Ovary (tissue), 9 donors: ENCODE measurements around the gene MMP24OS. TPM values are rescaled to one million over a fixed set of nuclear protein-coding genes. Genes with fewer than 3 reads are reported as not detected.

Source experiments
- DNase-seq, 5 donors: peaks; one replicate each; pipeline ENCODE4 v3.0.0-alpha.2; 2019 to 2020
- H3K27ac ChIP-seq, 2 donors: fragments of 200-600 bp; one replicate each; pipeline versions ENCODE4 v1.5.1 to v1.8.0; 2019 to 2022
- H3K27me3 ChIP-seq: fragments of 200-600 bp; one replicate; pipeline ENCODE4 v1.8.0; 2022
- H3K36me3 ChIP-seq: fragments of 200-600 bp; sonication (generic); one replicate; pipeline ENCODE4 v1.5.1; 2019
- H3K4me1 ChIP-seq: one replicate; pipeline ENCODE4 v1.8.1; 2013; ENCODE audit warnings: mild to moderate bottlenecking, moderate library complexity; ENCODE audit not compliant: insufficient read depth
- H3K4me3 ChIP-seq: fragments of 200-600 bp; sonication (generic); one replicate; pipeline ENCODE4 v1.5.1; 2017
- H3K9me3 ChIP-seq, 2 donors: fragments of 200-600 bp in 1 of 2; sonication (generic) in 1 of 2; one replicate each; pipeline versions ENCODE4 v1.5.1 to v1.8.1; 2013 to 2019; ENCODE audit warnings: mild to moderate bottlenecking in 1 of 2, moderate library complexity in 1 of 2
- EP300 ChIP-seq: sonication (generic); formaldehyde crosslinking; IDR thresholded peaks from one replicate; pipeline ENCODE4 v1.6.1; 2017; ENCODE audit warnings: antibody characterized with exemption
- POLR2A ChIP-seq: fragments of 450-650 bp; IDR thresholded peaks from one replicate; pipeline ENCODE4 v1.6.1; 2017; ENCODE audit warnings: antibody characterized with exemption, mild to moderate bottlenecking, moderate library complexity
- WGBS, 3 donors: extraction: QIAGEN DNeasy Blood & Tissue Kit in 1 of 3; methylation state at CpG; one replicate each; pipeline versions ENCODE4 v1.1.5 to v1.1.7; 2013 to 2017; 5-methylcytosine and 5-hydroxymethylcytosine counted together
- intact Hi-C, 4 donors: fragments of 100-400 bp; cut with DNase I; formaldehyde crosslinking; loops; one replicate each; pipeline versions ENCODE4 v1.11.0 to v1.15.1; 2022 to 2023
- polyA plus RNA-seq, 2 donors: library from polyadenylated mRNA; stranded (reverse); fragments of 200-250 nt in 1 of 2; fragments of 350-450 nt in 1 of 2; fragmentation: Illumina TruSeq in 1 of 2; extraction: RNeasy Lipid Tissue Mini Kit (QIAGEN cat#74804) in 1 of 2; gene quantifications; one replicate each; pipeline ENCODE4 v1.2.3, GENCODE V29; 2013 to 2014
- total RNA-seq, 7 donors: library from RNA; depleted of rRNA in 2 of 7; stranded (reverse); fragments of >200 nt in 2 of 7; fragmentation: NEBNext Ultra II Directional in 3 of 7; extraction: Animal tissue kit (Norgen Biotek cat#: 25700) in 3 of 7; gene quantifications; one replicate each; pipeline versions ENCODE4 v1.1.0 to v1.2.4, GENCODE V29; 2016 to 2023
- TF ChIP-seq, protein P1 (sequence below), 3 donors: fragments of 450-650 bp in 2 of 3; fragments of 200-600 bp in 1 of 3; IDR thresholded peaks; one replicate each; pipeline versions ENCODE4 v1.5.1 to v1.8.0; 2016 to 2022; ENCODE audit warnings: antibody characterized with exemption in 3 of 3, mild to moderate bottlenecking in 1 of 3
- donor health status: DM: no; HTN: no; CAD: no; lungs with moderate emphysema.
- donor health status: DM: no; HTN: no; CAD: no.
- donor health status: Bipolar disorder and iron deficiency.
- donor health status: DM: yes; HTN: yes; CAD: no.
- donor health status: DM: no; HTN: no; CAD: no.
- donor health status: DM: yes; HTN: yes; CAD: no.

The MMP24OS gene
- total and polyA plus RNA-seq, 9 donors, result 20.5 to 77.7 (median 57.8) TPM

DNA sequence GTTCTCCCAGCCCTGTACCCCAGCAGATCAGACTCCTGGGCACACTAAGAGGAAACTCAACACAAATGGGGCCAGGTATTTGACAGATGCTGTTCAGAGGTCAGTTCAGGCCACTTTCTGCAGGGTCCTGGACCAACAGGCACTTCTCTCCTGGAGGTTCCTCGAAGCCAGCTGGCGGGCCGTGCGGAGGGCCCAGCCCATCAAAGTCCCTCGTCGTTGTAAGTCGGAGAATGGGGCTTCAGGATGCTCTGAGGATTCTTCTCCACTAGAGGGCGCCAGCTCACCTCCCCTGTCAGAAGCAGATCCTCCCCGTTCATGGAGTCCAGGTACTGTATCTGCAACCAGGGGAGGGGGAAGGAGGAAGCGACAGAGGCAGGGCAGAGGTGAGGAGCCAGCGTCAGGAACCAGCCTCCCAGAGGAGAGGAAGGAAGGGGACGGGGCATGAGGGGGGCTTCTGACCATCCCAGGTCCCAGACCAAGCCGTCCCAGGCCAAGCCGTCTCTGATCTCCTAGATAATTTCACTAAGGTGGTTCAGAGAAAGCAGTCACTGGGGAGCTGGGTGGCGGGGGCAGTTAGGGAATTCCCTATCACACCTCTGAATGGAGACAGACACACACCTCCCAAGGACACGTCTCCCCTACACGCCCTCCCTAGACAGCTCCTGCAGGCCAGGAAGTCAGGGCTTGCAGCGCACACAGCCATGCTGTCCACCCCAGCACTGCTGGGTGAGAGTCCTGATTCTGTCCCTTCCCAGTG is 26.0 kb upstream of the MMP24OS start:
- no peaks in the 10 kb centered on the region for H3K27me3 ChIP-seq
- H3K27ac ChIP-seq, result no peak overlapping the region
- TF ChIP-seq, protein P1, sequence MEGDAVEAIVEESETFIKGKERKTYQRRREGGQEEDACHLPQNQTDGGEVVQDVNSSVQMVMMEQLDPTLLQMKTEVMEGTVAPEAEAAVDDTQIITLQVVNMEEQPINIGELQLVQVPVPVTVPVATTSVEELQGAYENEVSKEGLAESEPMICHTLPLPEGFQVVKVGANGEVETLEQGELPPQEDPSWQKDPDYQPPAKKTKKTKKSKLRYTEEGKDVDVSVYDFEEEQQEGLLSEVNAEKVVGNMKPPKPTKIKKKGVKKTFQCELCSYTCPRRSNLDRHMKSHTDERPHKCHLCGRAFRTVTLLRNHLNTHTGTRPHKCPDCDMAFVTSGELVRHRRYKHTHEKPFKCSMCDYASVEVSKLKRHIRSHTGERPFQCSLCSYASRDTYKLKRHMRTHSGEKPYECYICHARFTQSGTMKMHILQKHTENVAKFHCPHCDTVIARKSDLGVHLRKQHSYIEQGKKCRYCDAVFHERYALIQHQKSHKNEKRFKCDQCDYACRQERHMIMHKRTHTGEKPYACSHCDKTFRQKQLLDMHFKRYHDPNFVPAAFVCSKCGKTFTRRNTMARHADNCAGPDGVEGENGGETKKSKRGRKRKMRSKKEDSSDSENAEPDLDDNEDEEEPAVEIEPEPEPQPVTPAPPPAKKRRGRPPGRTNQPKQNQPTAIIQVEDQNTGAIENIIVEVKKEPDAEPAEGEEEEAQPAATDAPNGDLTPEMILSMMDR (IDR thresholded peaks at IDR 0.05), result peak; percentile 81 to 92 (median 85)
- TF ChIP-seq EP300, result no peak
- peak; percentile 20 for TF ChIP-seq POLR2A
- no peaks in the 10 kb centered on the region for H3K36me3 ChIP-seq
- no peaks in the 10 kb centered on the region for H3K4me1 ChIP-seq
- DNase-seq, result peak; percentile 71 to 84 (median 79)
- WGBS, 3 donors, result 25 to 27% (median 27%) methylated on average over 18 of the region's 18 CpGs
- H3K4me3 ChIP-seq, result no peak overlapping the region
- H3K9me3 ChIP-seq, result no peaks in the 10 kb centered on the region
- intact Hi-C loops, result loop anchor here (2.0 to 5.0 kb wide), 3 partner anchors 133 to 138 kb away; partner anchors contain the start of gene GDF5 (in 3 of the 4)

DNA sequence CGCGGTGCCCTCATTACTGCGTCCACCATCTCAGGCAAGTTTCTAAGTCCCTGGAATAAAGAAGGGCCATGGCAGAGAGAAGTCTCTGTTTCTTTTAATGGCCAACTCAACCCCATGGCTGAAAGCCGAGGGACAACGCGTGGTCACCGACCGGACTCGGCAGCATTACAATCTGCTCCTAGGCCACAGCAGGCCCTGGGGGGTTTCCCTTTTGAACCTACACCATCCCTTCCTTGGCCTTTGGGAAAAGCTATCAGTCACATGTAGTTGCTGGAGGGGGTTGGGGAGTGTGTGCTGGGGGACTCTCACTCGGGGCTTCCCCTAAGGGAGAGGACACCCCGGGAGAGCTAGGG is 25.4 kb upstream of the MMP24OS start:
- no peaks in the 10 kb centered on the region for H3K27me3 ChIP-seq
- intact Hi-C loops, result loop anchor here in 2 of 4 donors (5.0 kb wide), 2 partner anchors 134 to 139 kb away; partner anchors contain the start of gene GDF5 (in 1 of the 2)
- H3K36me3 ChIP-seq, result no peaks in the 10 kb centered on the region
- DNase-seq, result no peak
- no peaks in the 10 kb centered on the region for H3K9me3 ChIP-seq
- H3K4me3 ChIP-seq, result no peak overlapping the region
- no peaks in the 10 kb centered on the region for H3K4me1 ChIP-seq
- TF ChIP-seq, protein P1 (IDR thresholded peaks at IDR 0.05), result no peak
- TF ChIP-seq POLR2A, result no peak
- TF ChIP-seq EP300, result no peak
- no peak overlapping the region for H3K27ac ChIP-seq
- WGBS, 3 donors, result 74 to 82% (median 79%) methylated on average over 11 of the region's 11 CpGs

- TF ChIP-seq EP300 (no peak), POLR2A (no peak)
- TF ChIP-seq, protein P1 (IDR thresholded peaks at IDR 0.05), result no peak
These were observed 24.8 kb upstream of the MMP24OS start for GRCh38 chr20:35302421-35303335.

DNA sequence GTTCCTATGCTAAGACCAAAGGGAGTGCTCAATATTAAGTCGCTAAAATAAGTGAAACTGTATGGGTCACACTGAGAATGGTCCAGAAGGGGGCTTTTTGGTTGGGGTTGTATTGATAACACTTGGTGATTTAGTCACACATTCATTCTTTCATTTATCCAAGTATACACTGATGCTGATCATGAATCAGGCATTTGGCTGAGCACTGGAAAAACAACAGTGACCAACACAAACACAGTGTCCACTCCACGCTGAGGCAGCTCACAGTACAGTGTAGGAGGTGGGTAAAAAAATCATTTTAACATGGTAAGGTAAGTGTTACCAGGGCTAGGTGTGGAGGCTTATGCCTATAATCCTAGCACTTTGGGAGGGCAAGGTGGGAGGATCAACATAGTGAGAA is 23.5 kb upstream of the MMP24OS start:
- Histone ChIP-seq H3K27ac (no peak overlapping the region), H3K9me3 (no peaks in the 10 kb centered on the region), H3K36me3 (no peaks in the 10 kb centered on the region), H3K4me3 (no peak overlapping the region), H3K27me3 (no peaks in the 10 kb centered on the region), H3K4me1 (peaks cover 2% of the 10 kb centered on the region)
- TF ChIP-seq EP300, result no peak
- TF ChIP-seq, protein P1 (IDR thresholded peaks at IDR 0.05), result no peak
- TF ChIP-seq POLR2A, result no peak
- DNase-seq, result no peak
- 74 to 87% (median 78%) methylated on average over 2 of the region's 2 CpGs for WGBS, 3 donors
- intact Hi-C loops, result loop anchor here in 2 of 4 donors (5.0 kb wide), 2 partner anchors 136 to 141 kb away; partner anchors contain the start of gene GDF5 (in 1 of the 2)

More at GRCh38 chr20:35302421-35303335, 24.8 kb upstream of the MMP24OS start:
- Histone ChIP-seq H3K4me1 (peaks cover 2% of the 10 kb centered on the region), H3K36me3 (no peaks in the 10 kb centered on the region), H3K4me3 (no peak overlapping the region), H3K9me3 (no peaks in the 10 kb centered on the region), H3K27ac (no peak overlapping the region), H3K27me3 (no peaks in the 10 kb centered on the region)
- 74 to 79% (median 75%) methylated on average over 6 of the region's 6 CpGs for WGBS, 3 donors
- intact Hi-C loops, result loop anchor here in 2 of 4 donors (5.0 kb wide), 2 partner anchors 135 to 140 kb away; partner anchors contain the start of gene GDF5 (in 1 of the 2)
- no peak for DNase-seq
